Measurements from ENCODE around the gene USP21.

GRCh38 chr1:161215076-161215475, 55.8 kb downstream of the USP21 start, which contains the start of gene FCER1G:
- TF ChIP-seq USF2 (IDR thresholded peaks at IDR 0.05; ENCODE audit: low read depth, low read length), result no peak
- no peak for TF ChIP-seq POLR2A (IDR thresholded peaks at IDR 0.05; ENCODE audit: low read depth, low read length)
- TF ChIP-seq MAZ (IDR thresholded peaks at IDR 0.05; ENCODE audit: borderline replicate concordance, low read depth, low read length), result no peak
- no peak for TF ChIP-seq MAFK (IDR thresholded peaks at IDR 0.05; ENCODE audit: low read depth, low read length)
- TF ChIP-seq CTCF (conservative IDR thresholded peaks at IDR 0.05; ENCODE audit: low read depth, low read length), result no peak
- no peak for TF ChIP-seq RCOR1 (IDR thresholded peaks at IDR 0.05; ENCODE audit: insufficient replicate concordance, low read length)
- no peak for TF ChIP-seq RAD21 (IDR thresholded peaks at IDR 0.05; ENCODE audit: low read length)
- no peak for TF ChIP-seq NFE2L2 (IDR thresholded peaks at IDR 0.05; ENCODE audit: low read depth, low read length)
- TF ChIP-seq ELK1 (IDR thresholded peaks at IDR 0.05; ENCODE audit: borderline replicate concordance, low read depth, low read length), result no peak
- no peak for TF ChIP-seq RFX5 (IDR thresholded peaks at IDR 0.05; ENCODE audit: low read depth, low read length)
- TF ChIP-seq MXI1 (IDR thresholded peaks at IDR 0.05; ENCODE audit: borderline replicate concordance, low read depth, low read length), result no peak
- no peak for TF ChIP-seq FOS (IDR thresholded peaks at IDR 0.05; ENCODE audit: low read depth, low read length)

All from IMR-90 (cell line).